ENCODE results near the gene TARDBP.
"Not testable (repeated sequence)": the region's sequence is repeated elsewhere in the genome, so short reads cannot be mapped to it uniquely, and the experiment has no call there.

Gene TARDBP

DNA sequence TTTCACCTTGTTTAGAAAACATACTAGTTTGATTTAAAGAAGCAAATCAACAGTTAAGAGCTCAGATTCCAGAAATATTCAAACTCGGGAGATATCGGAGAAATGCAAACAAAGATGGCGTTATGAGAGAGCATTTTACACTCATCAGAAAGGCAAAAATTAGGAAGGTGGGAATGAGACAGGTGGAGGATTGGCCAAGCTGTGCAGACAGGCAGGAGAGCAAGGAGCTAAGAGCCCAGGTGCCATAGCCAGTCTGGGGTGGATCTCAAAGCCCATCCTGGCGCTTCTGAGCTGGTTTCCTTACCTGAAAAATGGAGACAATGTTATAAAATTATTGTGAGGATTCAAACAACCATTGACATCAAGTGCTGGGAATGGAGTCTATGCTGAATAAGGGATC is 19.6 kb upstream of the TARDBP start:
- no peak for DNase-seq

DNA sequence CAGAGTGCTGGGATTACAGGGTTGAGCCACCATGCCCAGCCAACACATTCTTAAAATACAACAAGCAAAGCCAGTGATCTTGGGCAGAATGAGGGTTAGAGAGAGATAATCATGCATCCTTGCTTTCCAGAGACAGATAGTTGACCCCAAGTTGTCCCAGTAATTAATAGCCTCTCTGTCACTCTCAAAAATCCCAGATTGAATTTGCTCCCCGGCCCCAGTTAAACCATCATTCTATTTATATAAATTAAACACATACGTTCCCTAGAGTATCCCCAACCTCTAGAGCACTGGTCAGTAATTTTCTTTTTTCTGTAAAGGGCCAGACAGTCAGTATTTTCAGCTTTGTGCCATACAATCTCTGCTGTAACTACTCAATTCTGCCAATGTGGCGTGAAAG is 16.4 kb upstream of the TARDBP start:
- no peak for DNase-seq

DNA sequence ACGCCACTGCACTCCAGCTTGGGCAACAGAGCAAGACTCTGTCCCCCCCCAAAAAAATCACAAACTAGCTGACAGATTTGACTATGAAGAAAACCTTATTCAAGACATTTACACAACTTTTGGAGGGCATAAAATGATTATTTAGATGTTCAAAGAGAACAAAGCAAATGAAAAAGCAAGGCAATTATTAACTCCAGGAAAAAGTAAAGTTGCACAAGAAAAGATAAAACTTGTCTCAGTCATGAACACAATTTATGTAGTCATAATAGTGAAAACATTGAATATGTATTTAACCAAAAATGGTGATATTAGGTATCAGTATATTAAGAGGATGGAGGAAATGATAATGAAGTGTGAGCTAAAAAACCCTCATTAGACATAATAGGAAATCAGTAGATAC is 11.9 kb upstream of the TARDBP start:
- no peak for DNase-seq

DNA sequence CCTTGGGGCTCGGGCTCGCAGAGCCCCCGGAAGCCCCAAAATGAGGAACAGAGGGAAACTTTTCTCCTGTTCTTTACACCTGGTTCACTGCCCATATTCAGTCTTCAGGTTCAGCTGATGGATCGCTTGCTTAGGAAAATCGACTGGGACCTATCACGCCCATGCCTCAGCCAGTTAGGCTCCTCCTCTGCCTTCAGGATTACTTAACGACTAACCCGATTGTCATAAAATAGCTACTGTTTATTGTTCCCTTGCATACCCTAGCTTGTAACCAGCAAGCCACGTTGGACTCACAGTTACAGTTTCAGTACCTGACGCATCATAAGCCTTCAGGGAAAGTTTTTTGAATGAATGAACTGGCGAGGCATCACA is 692 bp downstream of the TARDBP start:
- no peak for DNase-seq

DNA sequence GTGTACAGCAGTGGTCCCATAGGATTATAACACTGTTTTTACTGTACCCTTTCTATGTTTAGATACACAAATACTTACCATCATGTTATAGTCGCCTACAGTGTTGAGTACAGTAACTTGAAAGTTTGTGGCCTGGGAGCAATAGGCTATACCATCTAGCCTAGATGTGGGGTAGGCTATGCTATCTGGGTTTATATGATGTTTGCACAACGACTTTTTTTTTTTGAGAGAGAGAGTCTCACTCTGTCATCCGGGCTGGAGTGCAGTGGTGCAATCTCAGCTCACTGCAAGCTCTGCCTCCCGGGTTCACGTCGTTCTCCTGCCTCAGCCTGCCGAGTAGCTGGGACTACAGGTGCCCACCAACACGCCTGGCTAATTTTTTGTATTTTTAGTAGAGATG is 6.9 kb downstream of the TARDBP start:
- not testable (repeated sequence) for DNase-seq

DNA sequence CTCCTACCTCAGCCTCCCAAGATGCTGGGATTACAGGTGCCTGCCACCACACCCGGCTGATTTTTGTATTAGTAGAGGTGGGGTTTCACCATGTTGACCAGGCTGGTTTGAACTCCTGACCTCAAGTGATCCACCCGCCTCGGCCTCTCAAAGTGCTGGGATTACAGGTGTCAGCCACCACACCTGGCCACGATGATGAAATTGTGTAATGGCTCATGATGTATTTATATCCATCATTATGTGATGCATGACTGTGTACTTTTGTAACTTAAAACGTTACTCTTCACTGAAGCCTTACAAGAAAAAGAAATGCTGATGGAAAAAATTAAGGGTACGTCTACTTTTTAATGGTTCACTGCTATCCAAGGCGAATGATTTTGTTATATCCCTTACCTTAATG is 7.5 kb downstream of the TARDBP start:
- DNase-seq, result no peak

DNA sequence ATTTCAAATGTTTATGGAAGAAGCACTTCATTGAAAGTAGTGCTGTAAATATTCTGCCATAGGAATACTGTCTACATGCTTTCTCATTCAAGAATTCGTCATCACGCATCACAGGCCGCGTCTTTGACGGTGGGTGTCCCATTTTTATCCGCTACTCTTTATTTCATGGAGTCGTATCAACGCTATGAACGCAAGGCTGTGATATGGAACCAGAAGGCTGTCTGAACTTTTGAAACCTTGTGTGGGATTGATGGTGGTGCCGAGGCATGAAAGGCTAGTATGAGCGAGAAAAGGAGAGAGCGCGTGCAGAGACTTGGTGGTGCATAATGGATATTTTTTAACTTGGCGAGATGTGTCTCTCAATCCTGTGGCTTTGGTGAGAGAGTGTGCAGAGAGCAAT is 10.7 kb downstream of the TARDBP start:
- DNase-seq, result no peak

DNA sequence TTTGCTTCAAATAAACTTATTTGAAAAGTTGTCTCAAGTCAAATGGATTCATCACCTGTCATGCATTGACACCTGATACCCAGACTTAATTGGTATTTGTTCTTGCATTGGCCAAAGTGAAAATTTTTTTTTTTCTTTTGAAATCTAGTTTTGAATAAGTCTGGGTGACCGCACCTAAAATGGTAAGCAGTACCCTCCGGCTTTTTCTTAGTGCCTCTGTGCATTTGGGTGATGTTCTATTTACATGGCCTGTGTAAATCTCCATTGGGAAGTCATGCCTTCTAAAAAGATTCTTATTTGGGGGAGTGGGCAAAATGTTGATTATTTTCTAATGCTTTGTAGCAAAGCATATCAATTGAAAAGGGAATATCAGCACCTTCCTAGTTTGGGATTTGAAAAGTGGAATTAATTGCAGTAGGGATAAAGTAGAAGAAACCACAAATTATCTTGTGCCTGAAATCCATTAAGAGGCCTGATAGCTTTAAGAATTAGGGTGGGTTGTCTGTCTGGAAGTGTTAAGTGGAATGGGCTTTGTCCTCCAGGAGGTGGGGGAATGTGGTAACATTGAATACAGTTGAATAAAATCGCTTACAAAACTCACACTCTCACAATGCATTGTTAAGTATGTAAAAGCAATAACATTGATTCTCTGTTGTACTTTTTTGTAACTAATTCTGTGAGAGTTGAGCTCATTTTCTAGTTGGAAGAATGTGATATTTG is 11.9 kb downstream of the TARDBP start:
- DNase-seq, result no peak

DNA sequence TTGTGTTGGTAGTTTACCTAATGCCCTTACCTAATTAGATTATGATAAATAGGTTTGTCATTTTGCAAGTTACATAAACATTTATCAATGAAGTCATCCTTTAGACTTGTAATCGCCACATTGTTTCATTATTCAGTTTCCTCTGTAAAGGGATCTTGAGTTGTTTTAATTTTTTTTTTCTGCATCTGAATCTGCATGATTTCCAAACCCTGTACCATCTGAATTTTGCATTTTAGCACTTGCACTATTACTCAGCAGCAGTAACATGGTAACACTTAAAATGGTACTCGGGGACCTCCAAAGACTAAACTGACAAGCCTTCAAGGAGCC is 12.4 kb downstream of the TARDBP start:
- DNase-seq, result no peak

DNA sequence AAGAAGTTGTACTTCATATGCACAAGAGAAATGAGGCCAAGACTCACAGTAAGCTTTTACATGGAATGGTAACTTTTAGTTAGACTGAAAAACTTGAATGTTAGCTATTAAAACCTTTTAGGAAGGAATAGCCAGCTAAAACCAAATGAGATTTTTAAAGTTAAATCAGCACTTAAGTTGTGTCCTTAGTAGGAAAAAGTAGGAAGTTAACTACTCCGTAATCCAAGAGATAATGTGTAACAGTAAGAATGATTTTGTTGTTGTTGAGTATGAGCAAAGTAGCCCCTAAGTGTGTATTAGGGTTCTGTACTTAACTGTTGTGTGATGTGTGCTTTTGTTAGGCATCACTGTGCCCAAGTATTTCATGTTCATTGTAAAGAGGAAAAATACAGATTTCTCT is 13.2 kb downstream of the TARDBP start:
- no peak for DNase-seq

DNA sequence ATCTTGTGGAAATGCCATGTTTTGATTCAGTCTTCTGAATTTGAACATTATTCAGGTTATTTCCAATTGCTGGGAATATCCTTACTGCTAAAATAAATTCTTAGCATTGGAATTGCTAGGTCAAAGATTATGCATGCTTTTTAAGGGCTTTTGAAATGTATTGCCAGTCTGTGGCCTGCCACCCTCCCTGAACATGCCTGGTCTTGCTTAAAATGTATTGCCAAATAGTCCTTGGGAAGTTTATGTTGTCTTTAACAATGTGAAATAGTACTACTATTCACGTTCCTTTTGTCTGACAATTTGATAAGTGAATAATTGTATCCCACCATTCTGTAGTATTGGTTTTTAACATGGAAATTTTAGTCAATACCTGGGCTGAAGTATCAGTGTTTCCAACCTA is 13.6 kb downstream of the TARDBP start:
- no peak for DNase-seq

DNA sequence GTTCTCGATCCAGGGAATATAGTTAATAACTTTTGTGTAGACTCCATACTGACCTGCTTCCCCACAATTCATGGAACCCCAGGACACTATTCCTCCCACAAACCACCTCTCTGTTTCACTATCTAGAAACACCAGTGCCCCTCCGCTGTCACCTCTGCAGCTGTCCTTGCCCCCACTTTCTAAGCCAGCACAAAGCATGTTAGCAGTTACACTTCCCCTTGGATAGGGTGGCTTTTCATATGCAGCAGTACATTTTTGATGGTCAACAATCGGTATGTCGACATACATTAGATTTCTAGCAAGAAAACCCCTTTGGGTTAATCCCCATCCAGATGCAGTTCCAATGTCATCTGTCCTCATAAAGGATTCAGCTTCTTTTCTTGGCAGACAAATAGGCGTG is 14.4 kb downstream of the TARDBP start:
- no peak for DNase-seq

DNA sequence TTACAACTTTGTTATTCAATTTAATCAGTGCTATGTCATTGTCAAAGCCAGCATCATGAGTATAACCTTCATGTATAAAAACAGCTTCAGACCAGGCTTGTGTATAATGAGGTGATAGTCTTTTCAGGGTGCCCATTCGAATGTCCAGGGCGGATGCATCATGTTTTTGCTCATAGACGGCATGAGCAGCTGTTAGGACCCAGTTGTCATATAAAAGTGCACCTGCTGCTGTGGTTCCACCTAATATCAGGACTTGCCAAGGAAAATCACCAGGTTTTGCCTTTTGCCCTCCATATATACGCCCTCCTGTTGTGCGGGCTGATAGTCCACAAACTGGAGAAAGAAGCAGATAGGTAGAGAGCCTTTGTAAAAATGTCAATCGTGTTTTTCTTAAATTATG is 14.9 kb downstream of the TARDBP start:
- DNase-seq, result no peak

DNA sequence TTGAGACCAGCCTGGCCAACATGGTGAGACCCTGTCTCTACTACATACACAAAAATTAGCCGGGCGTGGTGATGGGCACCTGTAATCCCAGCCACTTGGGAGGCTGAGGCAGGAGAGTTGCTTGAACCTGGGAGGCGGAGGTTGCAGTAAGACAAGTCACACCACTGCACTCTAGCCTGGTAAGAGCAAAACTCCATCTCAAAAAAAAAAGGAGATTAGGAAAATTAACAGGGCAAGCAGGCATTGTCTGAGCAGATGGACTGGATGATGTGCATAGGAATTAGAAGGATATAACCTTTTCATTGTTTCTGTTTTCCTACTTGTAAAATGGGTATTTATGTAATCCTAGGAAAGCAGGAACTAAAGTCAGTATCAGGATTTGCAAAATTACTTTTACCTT is 15.6 kb downstream of the TARDBP start:
- no peak for DNase-seq

DNA sequence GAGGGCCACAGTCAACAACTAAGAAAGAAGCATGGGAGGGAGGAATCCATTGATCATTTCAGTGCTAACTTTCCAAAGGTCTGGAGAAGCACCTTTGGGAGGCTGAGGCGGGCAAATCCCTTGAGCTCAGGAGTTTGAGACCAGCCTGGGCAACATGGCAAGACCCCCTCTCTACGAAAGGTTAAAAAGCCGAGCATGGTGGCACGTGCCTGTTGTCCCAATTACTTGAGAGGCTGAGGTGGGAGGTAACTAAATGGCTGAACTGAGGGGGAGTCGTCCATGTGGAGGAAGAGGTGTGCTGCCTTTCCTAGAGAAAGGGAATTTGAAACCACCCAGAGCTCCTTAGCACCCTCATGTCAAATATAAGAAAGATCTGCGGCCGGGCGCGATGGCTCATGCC is 18.4 kb downstream of the TARDBP start:
- DNase-seq, result no peak

DNA sequence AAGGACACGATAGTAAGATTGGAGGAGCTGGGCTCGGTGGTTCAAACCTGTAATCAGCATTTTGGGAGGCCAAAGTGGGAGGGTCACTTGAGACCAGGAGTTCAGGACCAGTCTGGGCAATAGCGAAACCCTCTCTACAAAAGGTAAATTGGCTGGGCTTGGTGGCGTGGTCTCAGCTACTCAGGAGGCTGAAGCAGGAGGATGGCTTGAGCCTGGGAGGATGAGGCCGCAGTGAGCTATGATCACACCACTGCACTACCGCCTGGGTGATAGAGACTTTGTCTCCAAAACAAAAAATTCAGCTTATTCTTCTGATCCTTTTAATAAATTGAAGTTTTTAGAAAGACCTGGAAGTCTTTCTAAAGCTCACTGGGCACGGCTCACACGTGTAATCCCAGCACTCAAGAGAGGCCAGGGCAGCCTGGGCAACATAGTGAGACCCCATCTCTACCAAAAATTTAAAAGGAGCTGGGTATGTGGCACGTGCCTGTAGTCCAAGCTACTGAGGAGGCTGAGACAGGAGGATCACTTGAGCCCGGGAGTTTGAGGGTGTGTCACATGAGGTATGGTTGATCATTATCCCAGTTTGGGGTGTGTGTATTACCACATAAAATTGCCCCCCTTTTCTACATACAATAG is 19.3 kb downstream of the TARDBP start:
- no peak for DNase-seq

DNA sequence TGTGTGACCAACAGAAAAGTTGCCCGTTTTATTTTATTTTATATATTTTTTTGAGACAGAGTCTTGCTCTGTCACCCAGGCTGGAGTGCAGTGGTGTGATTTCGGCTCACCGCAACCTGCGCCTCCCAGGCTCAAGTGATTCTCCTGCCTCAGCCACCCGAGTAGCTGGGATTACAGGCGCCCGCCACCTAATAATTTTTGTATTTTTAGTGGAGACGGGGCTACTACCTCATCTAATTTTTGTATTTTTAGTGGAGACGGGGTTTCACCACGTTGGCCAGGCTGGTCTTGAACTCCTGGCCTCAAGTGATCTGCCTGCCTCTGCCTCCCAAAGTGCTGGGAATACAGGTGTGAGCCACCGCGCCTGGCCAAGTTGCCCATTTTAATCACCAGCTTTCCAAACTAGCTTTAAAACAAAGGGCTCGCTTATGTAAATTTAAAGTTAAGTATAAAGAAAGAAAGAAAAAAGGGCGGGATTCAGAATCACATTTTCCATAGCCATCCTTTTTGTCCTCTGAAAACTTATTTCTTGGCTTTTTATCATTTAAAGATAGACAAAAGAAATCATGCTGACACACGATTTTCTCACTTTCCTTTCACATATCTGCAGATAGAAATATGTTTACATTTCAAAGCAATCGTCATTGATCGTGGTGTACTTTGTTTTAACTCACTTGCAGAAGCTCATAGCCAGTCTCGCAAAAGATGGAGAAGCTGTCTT is 24.7 kb downstream of the TARDBP start:
- not testable (repeated sequence) for DNase-seq

DNA sequence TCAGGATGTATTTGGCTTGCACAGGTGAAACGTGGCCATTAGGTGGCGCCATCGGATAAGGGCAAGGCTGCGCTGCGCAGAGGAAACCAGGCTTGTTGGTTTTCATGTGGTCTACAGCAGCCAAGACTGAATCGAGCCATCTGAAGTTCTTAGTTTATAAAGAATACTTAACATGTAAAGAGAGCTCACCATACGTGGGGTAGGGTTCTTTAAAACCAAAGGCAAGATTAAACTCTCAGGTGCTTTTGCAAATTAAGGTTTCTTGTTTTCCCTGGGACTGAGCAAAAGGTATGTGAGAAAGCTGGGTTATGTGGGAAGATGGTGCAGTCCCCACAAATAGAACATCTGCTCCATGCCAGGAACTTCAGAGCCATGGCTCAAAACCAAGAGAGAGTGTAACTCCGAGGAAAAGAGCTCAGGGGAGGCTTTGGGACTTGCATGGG is 25.3 kb downstream of the TARDBP start:
- peak; percentile 88 for DNase-seq

DNA sequence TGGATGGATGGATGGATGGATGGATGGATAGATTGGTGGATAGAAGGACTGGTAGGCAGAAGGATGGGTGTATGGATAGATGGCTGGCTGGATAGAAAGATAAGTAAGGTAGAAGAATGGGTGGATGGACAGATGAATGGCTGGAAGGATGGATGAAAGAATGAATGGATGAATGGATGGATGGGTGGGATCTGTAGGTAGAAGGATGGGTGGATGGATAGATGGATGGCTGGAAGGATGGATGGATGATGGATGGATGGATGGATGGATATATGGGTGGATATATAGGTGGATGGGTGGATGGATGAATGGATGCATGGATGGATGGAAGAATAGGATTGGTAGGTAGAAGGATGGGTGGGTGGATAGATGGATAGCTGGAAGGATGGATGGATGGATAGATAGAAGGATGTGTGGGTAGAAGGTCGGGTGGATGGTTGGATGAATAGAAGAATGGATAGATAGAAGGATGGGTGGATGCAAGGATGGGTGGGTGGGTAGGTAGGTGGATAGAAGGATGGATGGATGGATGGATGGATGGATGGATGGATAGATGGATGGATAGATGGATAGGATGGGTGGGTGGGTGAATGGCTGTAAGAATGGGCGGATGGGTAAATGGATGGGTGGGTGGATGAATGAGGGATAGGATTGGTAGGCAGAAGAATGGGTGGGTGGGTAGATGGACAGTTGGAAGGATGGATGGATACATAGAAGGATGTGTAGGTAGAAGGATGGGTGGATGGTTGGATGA is 27.1 kb downstream of the TARDBP start:
- DNase-seq, result no peak

DNA sequence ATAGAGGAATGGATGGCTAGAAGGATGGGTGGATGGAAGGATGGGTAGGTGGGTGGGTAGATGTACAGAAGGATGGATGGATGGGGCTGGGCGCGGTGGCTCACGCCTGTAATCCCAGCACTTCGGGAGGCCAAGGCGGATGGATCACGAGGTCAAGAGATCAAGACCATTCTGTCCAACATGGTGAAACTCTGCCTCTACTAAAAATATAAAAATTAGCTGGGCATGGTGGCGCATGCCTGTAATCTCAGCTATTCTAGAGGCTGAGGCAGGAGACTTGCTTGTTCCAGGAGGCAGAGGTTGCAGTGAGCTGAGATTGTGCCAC is 27.6 kb downstream of the TARDBP start:
- not testable (repeated sequence) for DNase-seq

DNA sequence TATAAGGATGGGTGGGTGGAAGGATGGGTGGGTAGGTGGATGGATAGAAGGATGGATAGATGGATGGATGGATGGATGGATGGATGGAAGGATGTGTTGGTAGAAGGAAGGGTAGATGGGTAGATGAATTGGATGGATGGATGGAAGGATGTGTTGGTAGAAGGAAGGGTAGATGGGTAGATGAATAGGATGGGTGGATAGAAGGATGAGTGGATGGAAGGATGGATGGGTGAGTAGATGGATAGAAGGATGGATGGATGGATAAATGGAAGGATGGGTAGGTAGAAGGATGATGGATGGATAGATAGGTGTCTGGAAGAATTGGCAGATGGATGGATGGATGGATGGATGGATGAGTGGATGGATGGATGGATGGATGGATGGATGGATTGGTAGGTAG is 28.6 kb downstream of the TARDBP start:
- no peak for DNase-seq

DNA sequence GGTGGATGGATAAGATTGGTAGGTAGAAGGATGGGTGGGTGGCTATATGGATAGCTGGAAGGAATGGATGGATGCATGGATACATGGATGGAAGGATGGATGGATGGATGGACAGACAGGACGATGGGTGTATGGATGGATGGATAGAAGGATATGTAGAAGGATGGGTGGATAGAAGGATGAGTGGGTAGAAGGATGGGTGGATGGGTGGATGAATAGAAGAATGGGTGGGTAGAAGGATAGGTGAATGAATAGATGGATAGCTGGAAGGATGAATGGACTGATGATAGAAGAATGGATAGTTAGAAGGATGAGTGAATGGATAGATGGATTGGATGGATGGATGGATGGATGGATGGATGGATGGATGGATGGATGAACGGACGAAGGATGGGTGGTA is 29.6 kb downstream of the TARDBP start:
- no peak for DNase-seq

DNA sequence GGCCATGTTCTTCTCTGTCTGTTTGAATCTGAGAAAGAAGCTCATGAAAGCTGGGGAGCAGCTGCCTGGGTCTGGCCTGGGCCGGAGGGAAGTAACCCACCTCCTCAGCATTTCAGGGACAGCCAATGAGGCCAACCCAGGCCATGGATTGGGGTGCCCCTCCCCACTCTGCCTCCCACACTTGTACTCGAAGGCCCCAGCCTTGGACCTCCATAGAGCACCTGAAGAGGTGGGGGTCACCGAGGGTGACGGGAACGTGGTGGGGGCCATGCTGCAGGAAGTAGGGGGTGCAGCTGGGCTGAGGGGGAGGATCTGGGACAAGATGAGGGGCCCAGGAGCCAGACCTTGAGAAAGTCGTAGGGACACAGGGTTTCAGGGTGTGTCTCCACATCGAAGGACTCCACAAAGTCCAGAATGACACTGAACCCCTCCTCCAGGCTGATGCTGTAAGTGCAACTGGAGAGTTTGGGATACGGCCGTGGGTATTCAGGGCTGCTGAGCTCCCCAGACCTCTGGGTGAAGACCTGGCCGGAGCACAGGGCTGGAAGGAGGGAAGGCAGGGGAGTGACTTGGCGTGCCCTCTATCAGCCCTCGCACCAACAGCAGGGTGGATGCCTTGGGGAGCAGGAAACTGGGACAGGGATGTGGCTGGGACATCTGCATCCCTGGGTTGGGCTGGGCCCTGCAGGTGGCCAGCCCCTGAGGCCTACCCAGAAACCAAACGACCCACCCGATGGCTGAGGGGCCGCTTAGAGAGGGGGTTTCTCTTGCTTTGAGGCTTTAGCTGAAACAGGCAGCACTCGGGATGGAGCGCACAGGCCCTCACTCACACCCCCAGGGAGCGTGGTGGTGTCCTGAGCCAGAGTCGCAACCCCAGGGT is 30.8 kb downstream of the TARDBP start:
- DNase-seq, result no peak

Data from left hindlimb (tissue), 1 donor.